Neural progenitor cell (in vitro differentiated cells): ENCODE measurements around the gene ZNF503.

Source experiments
- CTCF ChIP-seq: fragments of 200-600 bp; sonication (generic); IDR thresholded peaks from 2 replicates; pipeline ENCODE4 v1.5.1; 2017; ENCODE audit warnings: antibody characterized with exemption, mild to moderate bottlenecking
- EZH2 ChIP-seq: fragments of 200-600 bp; sonication (generic); IDR thresholded peaks from 2 replicates; pipeline ENCODE4 v1.6.1; 2017; ENCODE audit warnings: antibody characterized with exemption, mild to moderate bottlenecking, moderate library complexity
- EZH2phosphoT487 ChIP-seq: fragments of 200-600 bp; sonication (generic); IDR thresholded peaks from 2 replicates; pipeline ENCODE4 v1.6.1; 2017; ENCODE audit warnings: antibody characterized with exemption

- TF ChIP-seq CTCF (no peak), EZH2 (no peak), EZH2phosphoT487 (no peak)
Observed at GRCh38 chr10:75436896-75437295, 35.3 kb upstream of the ZNF503 start.
